CD4-positive, alpha-beta T cell (primary cell): ENCODE results near the gene ARFGEF2. TPM values are rescaled to one million over a fixed set of nuclear protein-coding genes. Genes with fewer than 3 reads are reported as not detected.

ENCODE experiments used
- ATAC-seq: fragments of 200-7000 bp; cut with Tn5 transposase; one replicate; pipeline ENCODE4 v1.10.0; 2022; ENCODE audit warnings: mild to moderate bottlenecking; ENCODE audit not compliant: poor library complexity
- CTCF ChIA-PET: fragments of 350-600 bp; sonication (Branson Sonifier 250); formaldehyde crosslinking; loops from one replicate; lab custom pipeline; 2021; ENCODE audit warnings: antibody characterized with exemption, inconsistent platforms; lab: Charles Lee
- POLR2A ChIA-PET: fragments of 350-600 bp; sonication (Branson Sonifier 250); formaldehyde crosslinking; loops from one replicate; lab custom pipeline; 2021; ENCODE audit warnings: antibody characterized with exemption, inconsistent platforms; lab: Charles Lee
- DNase-seq, 14 experiments: peaks; one replicate each; pipeline ENCODE4 v3.0.0-alpha.2; 2013 to 2020; ENCODE audit warnings: mixed read lengths in 2 of 14
- H3K27ac ChIP-seq, 2 donors: one replicate each; pipeline versions ENCODE4 v1.5.1 to v1.7.0; 2013; ENCODE audit warnings: low read length in 2 of 2, low read depth in 1 of 2, mild to moderate bottlenecking in 1 of 2
- H3K27me3 ChIP-seq, 2 experiments: 1 replicate in 1 of 2; 2 replicates in 1 of 2; pipeline versions ENCODE4 v1.6.1 to v1.7.0; 2013; ENCODE audit warnings: low read length in 2 of 2, control low read depth in 1 of 2, mild to moderate bottlenecking in 1 of 2, moderate library complexity in 1 of 2; ENCODE audit not compliant: insufficient read depth in 2 of 2, control insufficient read depth in 1 of 2
- H3K36me3 ChIP-seq: one replicate; pipeline ENCODE4 v1.6.1; 2013; ENCODE audit warnings: low read length, control low read depth; ENCODE audit not compliant: insufficient read depth
- H3K4me1 ChIP-seq: one replicate; pipeline ENCODE4 v1.6.1; 2013; ENCODE audit warnings: low read length, control low read depth; ENCODE audit not compliant: insufficient read depth
- H3K4me3 ChIP-seq: one replicate; pipeline ENCODE4 v1.5.1; 2013; ENCODE audit warnings: mild to moderate bottlenecking, low read length, moderate library complexity
- H3K9me3 ChIP-seq, 2 experiments: 1 replicate in 1 of 2; 2 replicates in 1 of 2; pipeline versions ENCODE4 v1.6.1 to v1.7.0; 2013; ENCODE audit warnings: low read length in 2 of 2, mild to moderate bottlenecking in 2 of 2, control low read depth in 1 of 2, moderate library complexity in 1 of 2; ENCODE audit not compliant: control insufficient read depth in 1 of 2, insufficient read depth in 1 of 2
- H3K27ac Mint-ChIP-seq: one replicate; pipeline ENCODE4 v1.8.0; 2020; ENCODE audit warnings: mixed read lengths
- H3K27me3 Mint-ChIP-seq: one replicate; pipeline ENCODE4 v1.8.0; 2021; ENCODE audit warnings: mixed read lengths
- H3K36me3 Mint-ChIP-seq: one replicate; pipeline ENCODE4 v1.8.0; 2021; ENCODE audit warnings: low read depth, mixed read lengths
- H3K4me1 Mint-ChIP-seq: one replicate; pipeline ENCODE4 v1.8.0; 2021; ENCODE audit warnings: low read depth, mixed read lengths
- H3K4me3 Mint-ChIP-seq: one replicate; pipeline ENCODE4 v1.8.0; 2020; ENCODE audit warnings: mild to moderate bottlenecking, mixed read lengths
- H3K9me3 Mint-ChIP-seq: one replicate; pipeline ENCODE4 v1.8.0; 2020; ENCODE audit warnings: mixed read lengths
- CTCF ChIP-seq: fragments of 200-600 bp; IDR thresholded peaks from one replicate; pipeline ENCODE4 v1.8.0; 2022; ENCODE audit warnings: antibody characterized with exemption, mild to moderate bottlenecking
- intact Hi-C, 2 experiments: fragments of 100-400 bp; cut with DNase I in 1 of 2; cut with micrococcal nuclease in 1 of 2; formaldehyde crosslinking; loops; one replicate each; pipeline versions ENCODE4 v1.15.1 to v1.9.0; 2023 to 2025; cut with DNase I, micrococcal nuclease
- total RNA-seq, 174 experiments: library from RNA in 2 of 174; stranded (reverse) in 2 of 174; gene quantifications; one replicate each; pipeline ENCODE4 v1.2.3 and lab custom pipeline; 2021 to 2026

ARFGEF2 gene
- total RNA-seq, 2 experiments from 2014 or later, result 23.0 to 23.4 TPM

- ATAC-seq, result no peak
- POLR2A ChIA-PET, result no interaction called here
- DNase-seq, result no peak
- CTCF ChIA-PET, result no interaction called here
- no peaks in the 10 kb centered on the region for H3K36me3 ChIP-seq
- no peak for TF ChIP-seq CTCF
- H3K4me3 Mint-ChIP-seq, result no peak overlapping the region
- H3K9me3 ChIP-seq, result peaks cover 0 to 4% of the 10 kb centered on the region in 2 experiments
- H3K9me3 Mint-ChIP-seq, result no peaks in the 10 kb centered on the region
- no peaks in the 10 kb centered on the region for H3K4me1 Mint-ChIP-seq
- no peaks in the 10 kb centered on the region for H3K36me3 Mint-ChIP-seq
- H3K27me3 ChIP-seq, result no peaks in the 10 kb centered on the region
- H3K27ac ChIP-seq, result no peak overlapping the region
- no peaks in the 10 kb centered on the region for H3K4me1 ChIP-seq
- H3K27ac Mint-ChIP-seq, result no peak overlapping the region
- no peak overlapping the region for H3K4me3 ChIP-seq
- intact Hi-C loops, result no loop called here
- H3K27me3 Mint-ChIP-seq, result peaks cover 6% of the 10 kb centered on the region
Observed at GRCh38 chr20:48893374-48893773, 28.1 kb upstream of the ARFGEF2 start.

- no peak for ATAC-seq
- Mint-ChIP-seq H3K36me3 (no peaks in the 10 kb centered on the region), H3K27ac (no peak overlapping the region), H3K4me3 (no peak overlapping the region), H3K4me1 (no peaks in the 10 kb centered on the region), H3K9me3 (no peaks in the 10 kb centered on the region), H3K27me3 (no peaks in the 10 kb centered on the region)
- peaks cover 0 to 4% of the 10 kb centered on the region in 2 experiments for H3K9me3 ChIP-seq
- H3K27ac ChIP-seq, result no peak overlapping the region
- H3K4me3 ChIP-seq, result no peak overlapping the region
- H3K36me3 ChIP-seq, result no peaks in the 10 kb centered on the region
- H3K27me3 ChIP-seq, result no peaks in the 10 kb centered on the region
- ChIA-PET POLR2A (no interaction called here), CTCF (interaction anchor here (0.9 to 1.3 kb wide), 2 partner anchors 21 to 240 kb away, joined by 3 read pairs; no protein-coding TSS in a partner anchor)
- no peak for DNase-seq
- TF ChIP-seq CTCF, result no peak
- intact Hi-C loops, result no loop called here
- no peaks in the 10 kb centered on the region for H3K4me1 ChIP-seq
Observed at GRCh38 chr20:48897305-48898010, 24.1 kb upstream of the ARFGEF2 start.

GRCh38 chr20:48898210-48898609 is 23.3 kb upstream of the ARFGEF2 start:
- no peaks in the 10 kb centered on the region for H3K36me3 ChIP-seq
- no peaks in the 10 kb centered on the region for H3K27me3 ChIP-seq
- no peak overlapping the region for H3K4me3 ChIP-seq
- no peaks in the 10 kb centered on the region for H3K36me3 Mint-ChIP-seq
- no peaks in the 10 kb centered on the region for H3K4me1 Mint-ChIP-seq
- ATAC-seq, result no peak
- intact Hi-C loops, result no loop called here
- H3K27me3 Mint-ChIP-seq, result no peaks in the 10 kb centered on the region
- ChIA-PET CTCF (interaction anchor here (1.3 kb wide), 1 partner anchor 241 kb away, joined by 3 read pairs; no protein-coding TSS in a partner anchor), POLR2A (no interaction called here)
- H3K4me1 ChIP-seq, result no peaks in the 10 kb centered on the region
- DNase-seq, result no peak
- H3K9me3 Mint-ChIP-seq, result no peaks in the 10 kb centered on the region
- no peak overlapping the region for H3K27ac ChIP-seq
- no peak for TF ChIP-seq CTCF
- H3K27ac Mint-ChIP-seq, result no peak overlapping the region
- H3K9me3 ChIP-seq, result peaks cover 0 to 4% of the 10 kb centered on the region in 2 experiments
- H3K4me3 Mint-ChIP-seq, result no peak overlapping the region
